Motor neuron (in vitro differentiated cells): ENCODE measurements around the gene ZNF358. TPM values are rescaled to one million over a fixed set of nuclear protein-coding genes. Genes with fewer than 3 reads are reported as not detected.

ENCODE experiments used
- ATAC-seq, 8 experiments: fragments of 200-7000 bp; cut with Tn5 transposase; replicated peaks in 6 of 8; 2 replicates each; pipeline ENCODE4 v1.8.0; 2021; ENCODE audit warnings: mild to moderate bottlenecking in 8 of 8, moderate library complexity in 8 of 8
- H3K27ac ChIP-seq, 2 donors: fragments of 250-450 bp; sonication (Bioruptor Pico); 2 replicates each; pipeline ENCODE4 v1.9.0; 2021; ENCODE audit warnings: antibody characterized with exemption in 2 of 2, mild to moderate bottlenecking in 2 of 2, moderate library complexity in 1 of 2
- H3K4me1 ChIP-seq, 2 donors: fragments of 250-450 bp; sonication (Bioruptor Pico); replicated peaks in 1 of 2; 2 replicates each; pipeline ENCODE4 v1.6.1; 2021; ENCODE audit warnings: antibody characterized with exemption in 2 of 2, mild to moderate bottlenecking in 2 of 2, moderate library complexity in 1 of 2
- H3K4me3 ChIP-seq, 5 donors: fragments of 250-450 bp; sonication (Bioruptor Pico); 2 replicates each; pipeline ENCODE4 v1.9.0; 2021; ENCODE audit warnings: antibody characterized with exemption in 5 of 5, mild to moderate bottlenecking in 5 of 5, moderate library complexity in 4 of 5
- WGBS, 10 experiments: fragments of 450-650 bp; shearing (Covaris generic); methylation state at CpG; one replicate each; pipeline ENCODE4 v1.0.0; 2022; 5-methylcytosine and 5-hydroxymethylcytosine counted together
- in situ Hi-C, 9 experiments: fragments of 400-800 bp; cut with MboI; loops; one replicate each; pipeline ENCODE4 v1.15.0; 2021; ENCODE audit warnings: low sequenced_read_pairs in 9 of 9, low pct_unique_long_range_greater_than_20kb in 2 of 9; ENCODE audit not compliant: unreplicated experiment in 9 of 9
- total RNA-seq, 8 experiments: library from RNA; unstranded; fragments of 300-600 nt; gene quantifications; 2 replicates each; pipeline versions ENCODE4 v1.2.3 to v1.2.4, GENCODE V29; 2022

The ZNF358 gene
- total RNA-seq, 8 experiments from 2014 or later = 8.4 to 44.2 (median 26.5) TPM

DNA sequence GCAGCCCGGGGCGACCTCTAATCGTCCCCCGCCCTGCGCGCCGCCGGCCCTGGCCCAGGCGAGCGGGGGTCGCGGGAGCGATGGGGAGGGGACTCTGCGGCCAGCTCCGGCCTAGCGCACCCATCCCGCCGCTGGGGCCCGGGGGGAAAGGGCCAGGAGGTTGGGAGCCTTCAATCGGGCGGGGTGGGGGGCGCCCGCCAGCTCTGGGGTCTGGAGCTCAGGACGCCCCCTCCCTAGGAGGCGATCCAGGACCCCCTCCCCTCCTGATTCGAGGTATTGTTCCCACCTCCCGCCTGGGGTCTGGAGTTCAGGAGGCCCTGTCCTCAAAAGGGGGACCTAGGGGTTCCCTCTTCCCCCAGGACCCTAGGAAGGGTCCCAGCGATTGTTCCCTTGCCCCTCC is 430 bp downstream of the ZNF358 start:
- Histone ChIP-seq H3K4me3 (peak overlapping the region; percentile 67 to 78 (median 74)), H3K27ac (peak overlapping the region; percentile 80 to 88), H3K4me1 (peaks cover 14 to 21% of the 10 kb centered on the region in 2 donors)
- peak in 2 of 8 experiments; percentile 4 to 24 for ATAC-seq
- WGBS, 10 experiments = 0% methylated on average over 1 of the region's 28 CpGs; no CpG with 5 or more reads in 9 of the 10 experiments
- in situ Hi-C loops = no loop called here

DNA sequence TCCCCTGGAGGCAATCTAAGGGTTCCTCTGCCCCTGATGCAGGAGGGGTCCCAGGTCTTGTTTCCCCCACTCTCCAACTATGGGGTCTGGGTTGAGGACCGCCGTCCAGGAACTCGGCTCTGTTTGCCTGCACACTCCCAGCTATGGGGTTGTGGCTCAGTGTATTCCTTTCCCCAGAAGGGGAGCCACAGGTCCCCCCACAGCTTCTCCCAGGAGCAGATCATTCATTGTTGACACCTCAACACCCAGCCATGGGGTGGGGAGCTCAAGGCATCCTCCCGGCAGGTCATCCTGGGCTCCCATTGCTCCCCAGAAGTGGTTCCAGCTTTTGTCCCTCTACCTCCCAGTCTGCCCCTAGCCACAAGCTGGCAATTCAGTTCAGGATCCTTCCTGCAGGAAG is 975 bp downstream of the ZNF358 start:
- H3K4me3 ChIP-seq = peak overlapping the region; percentile 67 to 78 (median 74)
- H3K4me1 ChIP-seq = peaks cover 14 to 24% of the 10 kb centered on the region in 2 donors
- peak in 2 of 8 experiments; percentile 8 to 11 for ATAC-seq
- peak overlapping the region; percentile 80 to 88 for H3K27ac ChIP-seq
- WGBS, 10 experiments = 36 to 100% (median 50%) methylated on average over 1 to 3 of the region's 4 CpGs; no CpG with 5 or more reads in 5 of the 10 experiments
- in situ Hi-C loops = no loop called here

DNA sequence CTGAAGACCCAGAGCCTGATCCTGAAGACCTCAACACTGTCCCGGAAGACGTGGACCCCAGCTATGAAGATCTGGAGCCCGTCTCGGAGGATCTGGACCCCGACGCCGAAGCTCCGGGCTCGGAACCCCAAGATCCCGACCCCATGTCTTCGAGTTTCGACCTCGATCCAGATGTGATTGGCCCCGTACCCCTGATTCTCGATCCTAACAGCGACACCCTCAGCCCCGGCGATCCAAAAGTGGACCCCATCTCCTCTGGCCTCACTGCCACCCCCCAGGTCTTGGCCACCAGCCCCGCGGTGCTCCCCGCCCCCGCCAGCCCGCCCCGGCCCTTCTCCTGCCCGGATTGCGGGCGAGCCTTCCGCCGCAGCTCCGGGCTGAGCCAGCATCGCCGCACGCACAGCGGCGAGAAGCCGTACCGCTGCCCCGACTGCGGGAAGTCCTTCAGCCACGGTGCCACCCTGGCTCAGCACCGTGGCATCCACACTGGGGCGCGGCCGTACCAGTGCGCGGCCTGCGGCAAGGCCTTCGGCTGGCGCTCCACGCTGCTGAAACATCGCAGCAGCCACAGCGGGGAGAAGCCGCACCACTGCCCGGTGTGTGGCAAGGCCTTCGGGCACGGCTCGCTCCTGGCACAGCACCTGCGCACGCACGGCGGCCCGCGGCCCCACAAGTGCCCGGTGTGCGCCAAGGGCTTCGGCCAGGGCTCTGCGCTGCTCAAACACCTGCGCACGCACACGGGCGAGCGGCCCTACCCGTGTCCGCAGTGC is 3.6 kb downstream of the ZNF358 start:
- ATAC-seq = no peak
- Histone ChIP-seq H3K27ac (no peak overlapping the region), H3K4me3 (no peak overlapping the region), H3K4me1 (peaks cover 20 to 30% of the 10 kb centered on the region in 2 donors)
- in situ Hi-C loops = no loop called here
- 90 to 97% (median 90%) methylated on average over 2 to 10 of the region's 74 CpGs; no CpG with 5 or more reads in 7 of the 10 experiments for WGBS, 10 experiments

DNA sequence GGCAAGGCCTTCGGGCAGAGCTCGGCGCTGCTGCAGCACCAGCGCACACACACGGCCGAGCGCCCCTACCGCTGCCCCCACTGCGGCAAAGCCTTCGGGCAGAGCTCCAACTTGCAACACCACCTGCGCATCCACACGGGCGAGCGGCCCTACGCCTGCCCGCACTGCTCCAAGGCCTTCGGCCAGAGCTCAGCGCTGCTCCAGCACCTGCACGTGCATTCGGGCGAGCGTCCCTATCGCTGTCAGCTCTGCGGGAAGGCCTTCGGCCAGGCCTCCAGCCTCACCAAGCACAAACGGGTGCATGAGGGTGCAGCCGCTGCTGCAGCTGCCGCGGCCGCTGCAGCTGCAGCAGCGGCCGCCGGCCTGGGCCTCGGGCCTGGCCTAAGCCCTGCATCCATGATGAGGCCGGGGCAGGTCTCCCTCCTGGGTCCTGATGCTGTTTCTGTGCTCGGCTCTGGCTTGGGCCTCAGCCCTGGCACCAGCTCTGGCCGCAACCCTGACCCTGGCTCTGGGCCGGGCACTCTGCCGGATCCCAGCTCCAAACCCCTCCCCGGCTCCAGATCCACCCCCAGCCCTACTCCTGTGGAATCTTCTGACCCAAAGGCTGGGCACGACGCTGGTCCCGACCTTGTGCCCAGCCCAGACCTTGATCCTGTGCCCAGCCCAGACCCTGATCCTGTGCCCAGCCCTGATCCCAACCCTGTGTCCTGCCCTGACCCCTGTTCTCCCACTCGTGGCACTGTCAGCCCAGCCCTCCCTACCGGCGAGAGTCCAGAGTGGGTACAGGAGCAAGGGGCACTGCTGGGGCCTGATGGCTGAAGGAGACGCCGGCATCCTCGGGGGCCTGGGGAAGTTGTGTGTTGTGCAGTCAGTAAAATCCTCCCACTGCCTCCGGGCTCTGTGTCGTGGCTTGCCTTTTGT is 4.5 kb downstream of the ZNF358 start:
- Histone ChIP-seq H3K4me3 (no peak overlapping the region), H3K4me1 (peaks cover 14 to 23% of the 10 kb centered on the region in 2 donors), H3K27ac (no peak overlapping the region)
- ATAC-seq = no peak
- in situ Hi-C loops = no loop called here
- 80 to 100% (median 92%) methylated on average over 1 to 15 of the region's 51 CpGs; no CpG with 5 or more reads in 7 of the 10 experiments for WGBS, 10 experiments

DNA sequence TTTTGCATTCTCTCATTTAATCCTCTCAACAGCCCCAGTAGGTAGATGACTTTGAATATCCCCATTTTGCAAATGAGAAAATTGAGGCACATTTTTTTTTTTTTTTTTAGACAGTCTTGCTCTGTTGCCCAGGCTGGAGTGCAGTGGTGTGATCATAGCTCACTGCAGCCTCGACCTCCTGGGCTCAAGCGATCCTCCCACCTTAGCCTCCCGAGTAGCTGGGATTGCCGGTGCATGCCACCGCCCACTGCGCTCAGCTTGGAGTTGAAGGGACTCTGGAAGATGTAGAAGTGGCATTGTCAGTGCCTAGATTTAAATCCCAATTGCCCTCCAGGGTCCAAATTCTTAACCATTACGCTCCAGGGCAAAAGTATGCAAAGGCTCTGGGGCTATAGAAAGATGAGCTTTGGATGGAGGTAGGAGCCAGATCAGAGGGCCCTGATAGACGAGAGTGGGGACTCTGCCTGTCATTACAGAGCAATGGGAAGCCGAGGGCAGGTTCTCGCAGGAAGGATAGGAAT is 5.7 kb downstream of the ZNF358 start:
- Histone ChIP-seq H3K4me1 (peaks cover 12 to 19% of the 10 kb centered on the region in 2 donors), H3K27ac (peak overlapping the region; percentile 54 to 73), H3K4me3 (peak overlapping the region; percentile 49 to 84 (median 61))
- in situ Hi-C loops = no loop called here
- no peak for ATAC-seq
- WGBS, 10 experiments = 0 to 60% (median 30%) methylated on average over 1 to 6 of the region's 10 CpGs; no CpG with 5 or more reads in 4 of the 10 experiments

DNA sequence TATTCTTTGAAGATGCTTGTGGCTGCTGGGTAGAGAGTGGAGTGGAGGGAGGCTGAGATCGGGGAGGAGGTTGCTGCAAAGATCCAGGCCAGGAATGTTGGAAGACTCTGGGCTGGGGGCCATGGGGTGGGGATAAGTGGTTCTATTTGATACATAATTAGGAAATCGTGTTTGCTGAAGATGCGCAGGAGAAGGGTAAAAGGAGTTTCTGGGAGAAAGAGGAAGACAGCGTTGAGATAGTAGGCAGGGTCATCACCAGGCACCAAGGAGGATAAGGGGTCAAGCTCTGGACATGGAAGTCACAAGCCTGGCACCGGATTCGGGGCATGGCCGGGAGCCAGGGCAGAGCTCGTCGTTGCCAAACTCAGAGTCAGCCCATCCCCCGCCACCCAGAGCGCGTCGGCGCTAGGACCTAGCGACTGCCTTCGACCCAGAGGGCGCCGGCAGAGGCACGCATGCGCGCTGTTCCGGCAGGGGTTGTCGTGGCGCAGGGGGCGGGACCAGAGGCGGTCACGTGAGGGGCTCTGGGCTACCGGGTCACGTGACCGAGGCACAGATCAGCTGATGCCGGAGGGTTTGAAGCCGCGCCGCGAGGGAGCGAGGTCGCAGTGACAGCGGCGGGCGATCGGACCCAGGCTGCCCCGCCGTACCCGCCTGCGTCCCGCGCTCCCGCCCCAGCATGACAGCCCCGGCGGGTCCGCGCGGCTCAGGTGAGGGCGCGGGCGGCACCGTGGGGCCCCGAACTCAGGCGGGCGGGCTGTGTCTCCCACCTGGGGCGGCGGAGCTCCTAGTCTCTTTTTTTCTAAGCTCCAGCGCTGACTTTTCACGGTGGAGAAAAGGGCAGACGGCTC is 6.4 kb downstream of the ZNF358 start, which contains the start of gene MCOLN1:
Gene MCOLN1, plus strand, starts transcription at position 553 of the 851 bp plus-strand sequence. Its CDS starts 127 bp downstream, at position 680.
- Histone ChIP-seq H3K4me3 (peak within 1 kb of the TSS; percentile 49 to 84 (median 61)), H3K4me1 (peaks cover 6 to 12% of the 10 kb centered on the region in 2 donors), H3K27ac (peak within 1 kb of the TSS; percentile 54 to 73)
- peak; percentile 52 to 91 (median 89) for ATAC-seq
- WGBS, 10 experiments = 0 to 17% (median 3%) methylated on average over 1 to 9 of the region's 65 CpGs; no CpG with 5 or more reads in 4 of the 10 experiments
- in situ Hi-C loops = no loop called here

DNA sequence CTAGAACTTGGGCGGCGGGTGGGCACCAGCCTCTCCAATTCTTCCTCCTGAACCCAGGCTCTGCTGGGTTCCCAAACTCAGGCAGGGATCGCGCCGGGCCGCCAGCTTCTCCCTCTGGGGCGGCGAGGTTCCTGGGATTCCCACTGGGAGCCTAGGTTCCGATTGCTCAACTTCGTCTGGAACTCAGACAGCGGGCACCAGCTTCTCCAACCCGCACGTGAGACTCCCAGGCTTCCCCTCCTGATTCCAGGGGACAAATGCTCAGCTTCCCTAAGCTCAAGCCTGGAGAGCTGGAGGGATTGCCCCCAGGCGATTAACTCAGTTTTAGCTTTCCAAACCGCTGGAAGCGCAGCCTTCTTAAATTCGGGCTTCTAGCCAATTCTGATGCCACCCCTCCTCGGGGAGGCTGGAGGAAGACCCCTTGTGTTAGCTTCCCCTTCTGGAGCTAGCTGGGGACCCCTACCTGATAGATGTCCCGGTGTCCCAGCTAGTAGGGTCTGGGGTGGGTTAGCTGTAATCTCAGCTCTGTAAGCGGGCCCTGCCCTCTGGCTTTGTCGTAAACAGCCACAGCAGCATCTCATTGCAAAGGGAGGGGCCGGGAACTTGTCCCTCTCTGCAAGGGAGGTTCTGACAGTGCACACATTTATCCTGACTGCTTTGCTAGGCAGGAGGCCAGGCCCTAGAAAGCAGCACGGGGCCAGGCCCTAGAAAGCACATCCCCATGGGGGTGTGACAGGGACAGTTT is 7.2 kb downstream of the ZNF358 start:
- ATAC-seq = peak in 4 of 8 experiments; percentile 1 to 73 (median 50)
- 0 to 100% (median 0%) methylated on average over 1 to 9 of the region's 23 CpGs; no CpG with 5 or more reads in 1 of the 10 experiments for WGBS, 10 experiments
- in situ Hi-C loops = no loop called here
- peaks cover 5 to 8% of the 10 kb centered on the region in 2 donors for H3K4me1 ChIP-seq
- H3K4me3 ChIP-seq = peak overlapping the region; percentile 49 to 84 (median 61)
- no peak overlapping the region for H3K27ac ChIP-seq

DNA sequence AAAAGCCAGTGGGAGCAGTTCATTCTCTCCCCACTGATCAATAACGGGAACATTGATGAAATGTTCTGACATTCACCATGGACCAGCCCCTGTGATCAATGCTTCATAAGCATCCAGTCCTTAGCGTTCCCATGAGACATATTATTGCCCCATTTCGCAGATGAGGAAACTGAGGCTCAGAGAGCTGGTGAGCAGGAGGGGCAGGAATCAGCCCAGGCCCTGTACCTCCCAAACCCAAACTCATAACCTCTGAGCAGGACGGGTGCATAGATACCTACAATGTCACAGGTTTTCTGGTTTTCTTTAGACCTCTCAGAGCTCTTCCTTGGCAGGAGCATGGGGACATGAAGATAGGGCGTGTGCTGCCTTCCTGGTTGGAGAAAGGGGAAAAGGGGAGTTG is 8.6 kb downstream of the ZNF358 start:
- Histone ChIP-seq H3K4me1 (peaks cover 5 to 8% of the 10 kb centered on the region in 2 donors), H3K27ac (no peak overlapping the region), H3K4me3 (no peak overlapping the region)
- 79 to 100% (median 100%) methylated on average over 1 to 4 of the region's 5 CpGs; no CpG with 5 or more reads in 3 of the 10 experiments for WGBS, 10 experiments
- ATAC-seq = no peak
- in situ Hi-C loops = no loop called here

DNA sequence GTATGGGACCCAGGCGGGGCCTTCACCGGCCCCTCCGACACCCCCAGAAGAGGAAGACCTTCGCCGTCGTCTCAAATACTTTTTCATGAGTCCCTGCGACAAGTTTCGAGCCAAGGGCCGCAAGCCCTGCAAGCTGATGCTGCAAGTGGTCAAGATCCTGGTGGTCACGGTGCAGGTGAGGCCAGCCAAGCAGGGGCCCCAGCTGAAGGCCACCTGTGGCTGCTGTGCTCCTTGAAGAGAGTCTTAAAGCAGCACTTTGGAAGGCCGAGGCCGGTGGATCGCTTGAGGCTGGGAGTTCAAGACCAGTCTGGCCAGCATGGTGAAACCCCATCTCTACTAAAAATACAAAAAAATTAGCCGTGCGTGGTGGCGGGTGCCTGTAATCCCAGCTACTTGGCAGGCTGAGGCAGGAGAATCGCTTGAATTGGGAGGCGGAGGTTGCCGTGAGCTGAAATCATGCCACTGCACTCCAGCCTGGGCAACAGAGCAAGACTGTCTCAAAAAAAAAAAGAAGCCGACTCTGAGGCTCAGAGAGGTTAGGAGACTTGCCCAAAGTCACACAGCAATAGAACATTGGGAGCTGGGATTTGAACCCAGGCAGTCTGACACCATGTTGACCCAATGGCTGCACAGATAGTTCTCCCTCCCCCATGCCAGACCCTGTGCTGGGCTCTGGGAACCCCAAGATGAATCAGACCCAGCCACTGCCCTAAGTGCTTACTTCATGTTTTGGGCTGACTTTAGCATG is 9.3 kb downstream of the ZNF358 start:
- no peak for ATAC-seq
- 0 to 100% (median 95%) methylated on average over 1 to 7 of the region's 20 CpGs; no CpG with 5 or more reads in 2 of the 10 experiments for WGBS, 10 experiments
- in situ Hi-C loops = no loop called here
- Histone ChIP-seq H3K4me1 (peaks cover 5 to 8% of the 10 kb centered on the region in 2 donors), H3K27ac (no peak overlapping the region), H3K4me3 (no peak overlapping the region)

DNA sequence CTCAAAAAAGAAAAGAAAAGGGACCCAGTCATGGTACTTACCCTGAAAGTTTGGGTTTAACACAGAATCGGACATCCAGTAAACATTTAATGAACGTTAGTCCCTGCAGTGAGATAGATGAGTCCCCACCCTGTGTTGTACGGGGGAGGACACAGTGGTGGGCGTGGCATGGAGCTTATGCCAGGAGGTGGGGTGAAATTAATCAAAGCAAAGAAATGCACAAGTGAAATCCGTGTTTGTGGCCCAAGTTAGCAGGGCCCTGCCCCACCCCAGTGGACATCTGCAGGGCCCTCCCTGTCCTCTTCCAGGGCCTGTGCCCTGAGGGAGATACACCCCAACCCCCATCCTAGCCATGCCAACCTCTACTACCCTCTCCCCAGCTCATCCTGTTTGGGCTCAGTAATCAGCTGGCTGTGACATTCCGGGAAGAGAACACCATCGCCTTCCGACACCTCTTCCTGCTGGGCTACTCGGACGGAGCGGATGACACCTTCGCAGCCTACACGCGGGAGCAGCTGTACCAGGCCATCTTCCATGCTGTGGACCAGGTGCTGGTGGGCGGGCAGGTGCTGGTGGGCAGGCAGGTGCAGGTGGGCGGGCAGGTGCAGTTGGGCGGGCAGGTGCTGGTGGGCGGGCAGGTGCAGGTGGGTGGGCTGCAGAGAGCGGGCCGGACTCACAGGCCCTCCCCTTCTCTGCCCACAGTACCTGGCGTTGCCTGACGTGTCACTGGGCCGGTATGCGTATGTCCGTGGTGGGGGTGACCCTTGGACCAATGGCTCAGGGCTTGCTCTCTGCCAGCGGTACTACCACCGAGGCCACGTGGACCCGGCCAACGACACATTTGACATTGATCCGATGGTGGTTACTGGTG is 10.4 kb downstream of the ZNF358 start:
- no peak overlapping the region for H3K27ac ChIP-seq
- in situ Hi-C loops = no loop called here
- H3K4me1 ChIP-seq = peaks cover 5 to 8% of the 10 kb centered on the region in 2 donors
- peak in 2 of 8 experiments; percentile 13 to 44 for ATAC-seq
- 0 to 100% (median 78%) methylated on average over 1 to 10 of the region's 31 CpGs; no CpG with 5 or more reads in 2 of the 10 experiments for WGBS, 10 experiments
- no peak overlapping the region for H3K4me3 ChIP-seq
